ENCODE data around the gene GALNT9.

GALNT9 gene

DNA sequence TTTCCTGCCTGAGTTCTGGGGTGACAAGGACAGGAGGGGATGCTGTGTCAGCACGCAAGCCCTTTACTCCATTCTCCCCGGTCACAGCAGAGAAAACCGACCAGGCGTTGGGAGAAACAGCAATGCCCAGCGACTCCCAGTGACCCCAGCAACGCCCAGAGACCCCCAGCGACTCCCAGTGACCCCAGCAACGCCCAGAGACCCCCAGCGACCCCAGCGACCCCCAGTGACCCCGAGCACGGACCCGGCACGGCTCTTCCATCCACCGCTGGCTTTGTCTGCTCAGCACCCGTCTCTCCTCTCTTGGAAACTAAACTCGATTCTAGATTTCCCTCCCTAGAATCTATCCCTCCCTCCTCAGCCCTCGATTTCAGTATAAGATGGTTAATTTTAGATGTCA is 38.5 kb upstream of the GALNT9 start:
- H3K4me3 ChIP-seq (ENCODE audit: low read length): no peak overlapping the region
- H3K9ac ChIP-seq (ENCODE audit: low read length): no peak overlapping the region
- H3K27ac ChIP-seq (ENCODE audit: low read length): no peak overlapping the region
- no peaks in the 10 kb centered on the region for H3K4me1 ChIP-seq (ENCODE audit: low read length)
- TF ChIP-seq EZH2phosphoT487 (IDR thresholded peaks at IDR 0.05; ENCODE audit: low read depth): no peak
- TF ChIP-seq, protein P1, sequence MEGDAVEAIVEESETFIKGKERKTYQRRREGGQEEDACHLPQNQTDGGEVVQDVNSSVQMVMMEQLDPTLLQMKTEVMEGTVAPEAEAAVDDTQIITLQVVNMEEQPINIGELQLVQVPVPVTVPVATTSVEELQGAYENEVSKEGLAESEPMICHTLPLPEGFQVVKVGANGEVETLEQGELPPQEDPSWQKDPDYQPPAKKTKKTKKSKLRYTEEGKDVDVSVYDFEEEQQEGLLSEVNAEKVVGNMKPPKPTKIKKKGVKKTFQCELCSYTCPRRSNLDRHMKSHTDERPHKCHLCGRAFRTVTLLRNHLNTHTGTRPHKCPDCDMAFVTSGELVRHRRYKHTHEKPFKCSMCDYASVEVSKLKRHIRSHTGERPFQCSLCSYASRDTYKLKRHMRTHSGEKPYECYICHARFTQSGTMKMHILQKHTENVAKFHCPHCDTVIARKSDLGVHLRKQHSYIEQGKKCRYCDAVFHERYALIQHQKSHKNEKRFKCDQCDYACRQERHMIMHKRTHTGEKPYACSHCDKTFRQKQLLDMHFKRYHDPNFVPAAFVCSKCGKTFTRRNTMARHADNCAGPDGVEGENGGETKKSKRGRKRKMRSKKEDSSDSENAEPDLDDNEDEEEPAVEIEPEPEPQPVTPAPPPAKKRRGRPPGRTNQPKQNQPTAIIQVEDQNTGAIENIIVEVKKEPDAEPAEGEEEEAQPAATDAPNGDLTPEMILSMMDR (IDR thresholded peaks at IDR 0.05; ENCODE audit: low read depth, low read length): no peak
- H3K36me3 ChIP-seq (replicated peaks; ENCODE audit: low read depth, low read length): no peaks in the 10 kb centered on the region
- H3K79me2 ChIP-seq (ENCODE audit: low read length): no peaks in the 10 kb centered on the region
- H4K20me1 ChIP-seq (ENCODE audit: insufficient read depth, low read length): no peaks in the 10 kb centered on the region
- no peak overlapping the region for H3K4me2 ChIP-seq (ENCODE audit: low read length)
- no peaks in the 10 kb centered on the region for H3K9me3 ChIP-seq (ENCODE audit: insufficient read depth, low read length)
- no peak overlapping the region for H2AFZ ChIP-seq (ENCODE audit: low read depth, low read length)
- peaks cover 5% of the 10 kb centered on the region; the same call in 1 of the 2 replicates for H3K27me3 ChIP-seq (ENCODE audit: low read depth, low read length)

DNA sequence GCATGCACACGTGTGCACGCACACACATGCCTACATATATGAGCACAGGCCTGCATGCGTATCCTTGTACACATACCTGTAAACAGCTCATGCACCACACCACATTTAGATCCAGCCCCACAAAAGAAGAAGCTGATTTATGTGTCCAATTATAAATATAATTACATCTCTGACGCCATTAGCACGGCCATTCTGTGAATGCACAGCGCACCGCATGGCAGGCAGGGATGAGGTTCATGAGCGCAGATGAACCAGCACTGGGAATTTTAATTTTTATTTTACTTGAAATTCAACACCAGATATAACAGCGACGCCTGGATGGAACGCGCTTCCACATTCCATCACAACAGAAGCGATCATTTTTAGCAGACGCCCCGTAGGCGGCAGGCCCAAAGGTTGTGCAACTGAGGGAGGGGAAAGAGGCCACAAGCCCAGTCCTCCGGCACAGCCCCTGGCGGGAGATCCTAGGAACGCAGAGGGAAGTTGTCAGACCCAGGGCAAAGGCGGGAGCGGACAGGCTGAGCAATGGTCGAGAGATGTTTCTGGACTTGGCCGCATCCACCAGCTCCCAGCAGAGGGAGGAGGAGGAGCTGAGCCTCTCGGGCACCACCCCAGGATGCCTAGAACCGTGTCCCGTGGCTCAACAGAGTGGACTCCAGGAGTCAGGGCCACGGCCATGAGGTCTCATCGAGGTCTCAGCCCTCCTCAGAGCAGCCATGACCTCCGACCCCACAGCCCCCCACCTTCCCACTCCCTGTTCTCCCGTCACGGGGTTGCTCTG is 37.9 kb upstream of the GALNT9 start:
- Histone ChIP-seq H3K36me3 (replicated peaks; ENCODE audit: low read depth, low read length) (no peaks in the 10 kb centered on the region), H4K20me1 (ENCODE audit: insufficient read depth, low read length) (no peaks in the 10 kb centered on the region), H3K27ac (ENCODE audit: low read length) (no peak overlapping the region), H3K9ac (ENCODE audit: low read length) (no peak overlapping the region), H3K4me1 (ENCODE audit: low read length) (no peaks in the 10 kb centered on the region), H3K27me3 (ENCODE audit: low read depth, low read length) (peaks cover 5% of the 10 kb centered on the region; the same call in 1 of the 2 replicates), H3K79me2 (ENCODE audit: low read length) (no peaks in the 10 kb centered on the region), H3K4me2 (ENCODE audit: low read length) (no peak overlapping the region), H3K4me3 (ENCODE audit: low read length) (no peak overlapping the region), H3K9me3 (ENCODE audit: insufficient read depth, low read length) (no peaks in the 10 kb centered on the region), H2AFZ (ENCODE audit: low read depth, low read length) (no peak overlapping the region)
- TF ChIP-seq, protein P1 (IDR thresholded peaks at IDR 0.05; ENCODE audit: low read depth, low read length): no peak
- TF ChIP-seq EZH2phosphoT487 (IDR thresholded peaks at IDR 0.05; ENCODE audit: low read depth): no peak

GRCh38 chr12:132366341-132366861 is 37.0 kb upstream of the GALNT9 start:
- H3K79me2 ChIP-seq (ENCODE audit: low read length): no peaks in the 10 kb centered on the region
- H3K9ac ChIP-seq (ENCODE audit: low read length): no peak overlapping the region
- H3K9me3 ChIP-seq (ENCODE audit: insufficient read depth, low read length): no peaks in the 10 kb centered on the region
- H3K4me1 ChIP-seq (ENCODE audit: low read length): no peaks in the 10 kb centered on the region
- TF ChIP-seq, protein P1 (IDR thresholded peaks at IDR 0.05; ENCODE audit: low read depth, low read length): no peak
- no peak for TF ChIP-seq EZH2phosphoT487 (IDR thresholded peaks at IDR 0.05; ENCODE audit: low read depth)
- peaks cover 5% of the 10 kb centered on the region; the same call in 1 of the 2 replicates for H3K27me3 ChIP-seq (ENCODE audit: low read depth, low read length)
- H3K4me2 ChIP-seq (ENCODE audit: low read length): no peak overlapping the region
- H3K27ac ChIP-seq (ENCODE audit: low read length): no peak overlapping the region
- H4K20me1 ChIP-seq (ENCODE audit: insufficient read depth, low read length): no peaks in the 10 kb centered on the region
- no peak overlapping the region for H3K4me3 ChIP-seq (ENCODE audit: low read length)
- no peaks in the 10 kb centered on the region for H3K36me3 ChIP-seq (replicated peaks; ENCODE audit: low read depth, low read length)
- no peak overlapping the region for H2AFZ ChIP-seq (ENCODE audit: low read depth, low read length)

- H3K9ac ChIP-seq (ENCODE audit: low read length): no peak overlapping the region
- no peak overlapping the region for H3K4me3 ChIP-seq (ENCODE audit: low read length)
- H3K4me2 ChIP-seq (ENCODE audit: low read length): no peak overlapping the region
- no peaks in the 10 kb centered on the region for H3K27me3 ChIP-seq (ENCODE audit: low read depth, low read length)
- no peaks in the 10 kb centered on the region for H3K79me2 ChIP-seq (ENCODE audit: low read length)
- H3K36me3 ChIP-seq (replicated peaks; ENCODE audit: low read depth, low read length): no peaks in the 10 kb centered on the region
- H3K9me3 ChIP-seq (ENCODE audit: insufficient read depth, low read length): no peaks in the 10 kb centered on the region
- no peaks in the 10 kb centered on the region for H4K20me1 ChIP-seq (ENCODE audit: insufficient read depth, low read length)
- H3K27ac ChIP-seq (ENCODE audit: low read length): no peak overlapping the region
- no peak for TF ChIP-seq EZH2phosphoT487 (IDR thresholded peaks at IDR 0.05; ENCODE audit: low read depth)
- TF ChIP-seq, protein P1 (IDR thresholded peaks at IDR 0.05; ENCODE audit: low read depth, low read length): no peak
- H3K4me1 ChIP-seq (ENCODE audit: low read length): no peaks in the 10 kb centered on the region
- H2AFZ ChIP-seq (ENCODE audit: low read depth, low read length): no peak overlapping the region
Observed at GRCh38 chr12:132365226-132365625, 35.8 kb upstream of the GALNT9 start.

Measured in OCI-LY3 (cell line).